ENCODE results near the gene TRAM2.

The TRAM2 gene

DNA sequence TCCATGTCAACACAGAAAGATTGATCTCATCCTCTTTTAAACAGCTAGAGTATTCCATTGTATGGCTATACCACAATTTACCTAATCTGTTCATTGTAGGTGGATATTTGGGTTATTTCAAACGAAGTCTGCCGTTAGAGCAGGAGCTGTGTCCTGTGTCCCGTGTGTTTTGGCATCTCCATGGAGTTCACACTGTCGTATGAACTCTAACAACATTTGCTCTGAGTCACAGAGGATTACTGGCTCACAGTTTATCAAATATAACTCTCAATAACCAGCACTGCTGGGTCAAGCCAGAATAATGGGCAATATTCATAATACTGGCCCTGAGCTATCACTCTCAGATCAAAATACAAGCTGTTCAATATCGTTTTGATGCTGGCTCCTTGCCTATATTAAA is 16.4 kb downstream of the TRAM2 start:
- H3K4ac ChIP-seq (ENCODE audit: low read depth, low read length), result no peak overlapping the region
- no peaks in the 10 kb centered on the region for H3K36me3 ChIP-seq (ENCODE audit: control insufficient read depth in 1 of 2, insufficient read depth in 2 of 2, low read length in 2 of 2)
- H3K23ac ChIP-seq (ENCODE audit: low read length), result no peak overlapping the region
- peaks cover 5 to 16% of the 10 kb centered on the region in 2 experiments for H3K4me1 ChIP-seq (ENCODE audit: control insufficient read depth in 1 of 2, insufficient read depth in 2 of 2, low read length in 2 of 2)
- H2BK5ac ChIP-seq (ENCODE audit: low read depth, low read length, poor library complexity), result no peak overlapping the region
- H3K27ac ChIP-seq (ENCODE audit: low read depth, low read length), result no peak overlapping the region
- peaks cover 3% of the 10 kb centered on the region for H3K79me1 ChIP-seq (ENCODE audit: low read length)
- H3K79me2 ChIP-seq (ENCODE audit: control insufficient read depth, insufficient read depth, low read length, poor library complexity), result peaks cover 8% of the 10 kb centered on the region
- no peak overlapping the region for H4K8ac ChIP-seq (ENCODE audit: low read depth, low read length)
- no peak overlapping the region for H4K12ac ChIP-seq (ENCODE audit: low read depth, low read length)
- no peaks in the 10 kb centered on the region for H3K9me3 ChIP-seq (ENCODE audit: insufficient read depth, low read depth, low read length)
- H2AFZ ChIP-seq (ENCODE audit: insufficient read depth, low read length, poor library complexity), result no peak overlapping the region
- no peak for DNase-seq
- H3K9ac ChIP-seq (ENCODE audit: low read length), result no peak overlapping the region
- H3K4me2 ChIP-seq (ENCODE audit: low read length), result no peak overlapping the region
- H3K4me3 ChIP-seq (ENCODE audit: low read depth, low read length), result no peak overlapping the region
- H3K27me3 ChIP-seq (ENCODE audit: insufficient read depth, low read length), result no peaks in the 10 kb centered on the region
- no peak overlapping the region for H3K18ac ChIP-seq (ENCODE audit: low read length)
- H3K14ac ChIP-seq (ENCODE audit: low read length), result no peak overlapping the region
- no CpG with 5 or more reads among the region's 5 CpGs for WGBS (ENCODE audit: extremely low coverage, insufficient coverage, insufficient read length)
- no peak overlapping the region for H4K91ac ChIP-seq (ENCODE audit: low read depth, low read length)
- H2BK120ac ChIP-seq (ENCODE audit: insufficient read depth, low read length, poor library complexity), result no peak overlapping the region
- H2BK12ac ChIP-seq (ENCODE audit: low read length), result no peak overlapping the region
- no peak overlapping the region for H2AK5ac ChIP-seq (ENCODE audit: low read length)

DNA sequence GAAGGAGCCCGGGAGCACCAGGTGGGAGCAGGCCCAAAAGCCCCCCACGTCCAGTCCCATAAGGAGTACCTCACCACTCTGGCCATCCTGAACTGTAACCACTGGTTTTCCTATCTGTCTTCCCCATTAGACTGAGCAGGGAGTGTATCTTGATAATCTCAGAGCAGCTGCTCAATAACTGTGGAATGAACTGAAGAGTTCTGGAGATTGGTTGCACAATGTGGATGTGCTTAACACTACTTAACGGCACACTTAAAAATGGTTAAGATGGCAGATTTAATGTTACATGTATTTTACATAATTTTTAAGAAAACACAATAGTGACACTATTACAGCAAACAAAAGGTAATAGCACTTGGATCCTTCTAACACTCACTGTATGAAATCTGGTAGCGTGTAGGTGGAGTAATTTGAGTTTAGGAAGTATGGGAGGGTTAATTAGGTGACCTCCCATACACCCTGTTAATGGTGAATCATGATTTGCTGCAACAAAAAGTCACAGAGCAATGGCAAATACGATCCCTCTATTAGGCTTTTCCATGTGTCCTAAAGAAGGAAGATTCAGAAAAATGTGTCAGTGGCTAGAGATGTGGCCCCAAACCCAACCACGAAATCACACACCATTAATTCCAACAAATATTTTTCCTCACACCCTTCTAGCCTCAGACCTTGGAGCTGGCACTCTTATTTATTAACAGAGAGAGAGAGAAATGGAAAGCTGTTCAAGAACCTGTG is 18.4 kb downstream of the TRAM2 start:
- Histone ChIP-seq H3K4me2 (ENCODE audit: low read length) (no peak overlapping the region), H3K27me3 (ENCODE audit: insufficient read depth, low read length) (no peaks in the 10 kb centered on the region), H3K79me2 (ENCODE audit: control insufficient read depth, insufficient read depth, low read length, poor library complexity) (no peaks in the 10 kb centered on the region), H3K9me3 (ENCODE audit: insufficient read depth, low read depth, low read length) (no peaks in the 10 kb centered on the region), H2AFZ (ENCODE audit: insufficient read depth, low read length, poor library complexity) (no peak overlapping the region), H3K23ac (ENCODE audit: low read length) (no peak overlapping the region), H4K8ac (ENCODE audit: low read depth, low read length) (no peak overlapping the region), H2BK120ac (ENCODE audit: insufficient read depth, low read length, poor library complexity) (no peak overlapping the region), H2BK5ac (ENCODE audit: low read depth, low read length, poor library complexity) (no peak overlapping the region), H3K4ac (ENCODE audit: low read depth, low read length) (no peak overlapping the region), H3K79me1 (ENCODE audit: low read length) (no peaks in the 10 kb centered on the region), H3K36me3 (ENCODE audit: control insufficient read depth in 1 of 2, insufficient read depth in 2 of 2, low read length in 2 of 2) (no peaks in the 10 kb centered on the region), H2BK12ac (ENCODE audit: low read length) (no peak overlapping the region), H4K12ac (ENCODE audit: low read depth, low read length) (no peak overlapping the region), H3K18ac (ENCODE audit: low read length) (no peak overlapping the region), H3K27ac (ENCODE audit: low read depth, low read length) (no peak overlapping the region), H3K9ac (ENCODE audit: low read length) (no peak overlapping the region), H4K91ac (ENCODE audit: low read depth, low read length) (no peak overlapping the region), H3K14ac (ENCODE audit: low read length) (no peak overlapping the region), H3K4me3 (ENCODE audit: low read depth, low read length) (no peak overlapping the region), H2AK5ac (ENCODE audit: low read length) (no peak overlapping the region), H3K4me1 (ENCODE audit: control insufficient read depth in 1 of 2, insufficient read depth in 2 of 2, low read length in 2 of 2) (peaks cover 5 to 6% of the 10 kb centered on the region in 2 experiments)
- DNase-seq, result peak in 1 of 2 donors; percentile 33
- WGBS (ENCODE audit: extremely low coverage, insufficient coverage, insufficient read length), result no CpG with 5 or more reads among the region's 6 CpGs

DNA sequence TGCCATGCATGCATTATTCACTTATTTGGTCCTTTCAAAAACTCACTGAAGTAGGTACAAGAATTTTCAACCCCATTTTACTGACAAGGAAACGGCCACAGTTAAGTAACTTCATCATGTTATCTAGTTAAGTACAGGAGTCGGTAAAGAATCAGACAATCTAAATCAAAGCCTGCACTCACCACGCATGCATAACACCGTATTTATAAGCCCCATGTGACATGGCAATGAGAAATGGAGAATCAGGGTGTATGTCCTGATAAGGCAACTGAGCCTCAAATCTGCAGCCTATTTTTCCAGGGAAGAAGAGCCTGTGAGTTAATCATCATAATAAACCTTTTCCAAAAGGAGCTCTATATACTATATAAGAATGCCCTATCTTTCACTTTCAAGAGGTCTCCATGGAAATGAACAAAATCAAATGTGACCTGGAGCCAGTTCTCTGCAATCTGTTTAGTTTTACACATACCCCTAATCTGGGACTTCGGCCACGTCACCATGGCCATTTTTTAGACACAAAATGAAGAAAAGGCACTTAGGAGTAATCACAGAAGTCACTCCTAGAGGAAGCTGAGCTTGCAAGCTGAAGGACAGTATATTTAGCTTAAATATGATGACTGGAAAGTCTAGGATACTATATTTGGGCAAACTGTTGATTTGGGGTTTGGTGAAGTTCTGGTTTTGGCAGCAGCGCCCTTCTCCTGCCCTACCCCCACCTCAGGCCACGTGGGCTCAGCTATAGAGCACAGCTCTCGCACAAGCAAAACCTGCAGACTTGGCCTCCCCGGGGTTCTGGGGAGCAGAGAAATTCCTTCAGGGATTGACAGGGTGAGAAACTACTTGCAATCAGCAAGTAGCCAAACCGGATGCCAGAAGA is 19.2 kb downstream of the TRAM2 start:
- Histone ChIP-seq H3K4me2 (ENCODE audit: low read length) (no peak overlapping the region), H3K9me3 (ENCODE audit: insufficient read depth, low read depth, low read length) (no peaks in the 10 kb centered on the region), H3K4me1 (ENCODE audit: control insufficient read depth in 1 of 2, insufficient read depth in 2 of 2, low read length in 2 of 2) (peaks cover 5 to 6% of the 10 kb centered on the region in 2 experiments), H2AFZ (ENCODE audit: insufficient read depth, low read length, poor library complexity) (no peak overlapping the region), H3K18ac (ENCODE audit: low read length) (no peak overlapping the region), H3K23ac (ENCODE audit: low read length) (no peak overlapping the region), H2BK5ac (ENCODE audit: low read depth, low read length, poor library complexity) (no peak overlapping the region), H3K14ac (ENCODE audit: low read length) (no peak overlapping the region), H3K4me3 (ENCODE audit: low read depth, low read length) (no peak overlapping the region), H2AK5ac (ENCODE audit: low read length) (no peak overlapping the region), H4K12ac (ENCODE audit: low read depth, low read length) (no peak overlapping the region), H2BK12ac (ENCODE audit: low read length) (no peak overlapping the region), H3K4ac (ENCODE audit: low read depth, low read length) (no peak overlapping the region), H4K91ac (ENCODE audit: low read depth, low read length) (no peak overlapping the region), H3K9ac (ENCODE audit: low read length) (no peak overlapping the region), H3K79me1 (ENCODE audit: low read length) (no peaks in the 10 kb centered on the region), H3K27me3 (ENCODE audit: insufficient read depth, low read length) (no peaks in the 10 kb centered on the region), H3K79me2 (ENCODE audit: control insufficient read depth, insufficient read depth, low read length, poor library complexity) (no peaks in the 10 kb centered on the region), H3K27ac (ENCODE audit: low read depth, low read length) (no peak overlapping the region), H2BK120ac (ENCODE audit: insufficient read depth, low read length, poor library complexity) (no peak overlapping the region), H4K8ac (ENCODE audit: low read depth, low read length) (no peak overlapping the region), H3K36me3 (ENCODE audit: control insufficient read depth in 1 of 2, insufficient read depth in 2 of 2, low read length in 2 of 2) (no peaks in the 10 kb centered on the region)
- no CpG with 5 or more reads among the region's 11 CpGs for WGBS (ENCODE audit: extremely low coverage, insufficient coverage, insufficient read length)
- no peak for DNase-seq

DNA sequence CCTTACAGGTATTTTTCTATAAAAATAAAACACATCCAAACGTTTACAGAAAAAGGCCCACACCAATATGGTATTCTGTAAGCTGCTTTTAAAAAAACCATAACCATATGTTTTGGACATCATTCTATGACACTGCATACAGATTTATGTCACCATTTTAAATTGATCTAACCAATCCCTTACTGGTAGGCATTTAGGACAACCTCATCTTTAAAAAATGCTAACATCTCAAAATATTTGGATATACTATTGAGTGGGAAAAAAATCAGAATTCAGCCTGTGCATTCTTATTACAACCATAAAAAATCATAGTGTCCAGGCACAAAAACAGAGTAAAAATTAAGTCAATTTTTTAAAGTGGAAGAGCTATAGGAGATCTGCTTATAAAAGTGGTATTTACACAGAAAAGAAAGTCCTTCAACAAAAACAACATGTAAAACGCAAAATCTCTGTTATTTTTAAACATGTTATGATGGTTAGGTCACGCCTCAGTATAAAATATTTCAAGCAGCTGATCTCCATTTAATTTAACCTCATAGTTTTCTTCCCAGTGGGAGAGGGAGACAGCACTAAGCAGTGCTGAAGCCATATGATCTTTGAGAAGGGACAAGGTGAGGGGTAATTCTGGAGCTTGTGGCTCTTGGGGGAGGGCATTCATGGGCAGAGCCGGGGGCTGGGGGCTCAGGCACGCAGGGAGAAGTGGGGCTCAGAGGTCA is 21.2 kb downstream of the TRAM2 start:
- H3K4me1 ChIP-seq (ENCODE audit: control insufficient read depth in 1 of 2, insufficient read depth in 2 of 2, low read length in 2 of 2), result peaks cover 20 to 24% of the 10 kb centered on the region in 2 experiments
- no peak overlapping the region for H4K12ac ChIP-seq (ENCODE audit: low read depth, low read length)
- no peak overlapping the region for H2BK120ac ChIP-seq (ENCODE audit: insufficient read depth, low read length, poor library complexity)
- no peaks in the 10 kb centered on the region for H3K36me3 ChIP-seq (ENCODE audit: control insufficient read depth in 1 of 2, insufficient read depth in 2 of 2, low read length in 2 of 2)
- H3K9me3 ChIP-seq (ENCODE audit: insufficient read depth, low read depth, low read length), result no peaks in the 10 kb centered on the region
- H2AK5ac ChIP-seq (ENCODE audit: low read length), result no peak overlapping the region
- no peak overlapping the region for H3K18ac ChIP-seq (ENCODE audit: low read length)
- no peak overlapping the region for H3K4me3 ChIP-seq (ENCODE audit: low read depth, low read length)
- no CpG with 5 or more reads among the region's 5 CpGs for WGBS (ENCODE audit: extremely low coverage, insufficient coverage, insufficient read length)
- H3K27me3 ChIP-seq (ENCODE audit: insufficient read depth, low read length), result no peaks in the 10 kb centered on the region
- no peak overlapping the region for H3K23ac ChIP-seq (ENCODE audit: low read length)
- no peak overlapping the region for H3K4ac ChIP-seq (ENCODE audit: low read depth, low read length)
- H3K4me2 ChIP-seq (ENCODE audit: low read length), result no peak overlapping the region
- no peak for DNase-seq
- no peak overlapping the region for H4K8ac ChIP-seq (ENCODE audit: low read depth, low read length)
- no peaks in the 10 kb centered on the region for H3K79me1 ChIP-seq (ENCODE audit: low read length)
- H2BK5ac ChIP-seq (ENCODE audit: low read depth, low read length, poor library complexity), result no peak overlapping the region
- H3K27ac ChIP-seq (ENCODE audit: low read depth, low read length), result no peak overlapping the region
- no peak overlapping the region for H2AFZ ChIP-seq (ENCODE audit: insufficient read depth, low read length, poor library complexity)
- no peak overlapping the region for H3K14ac ChIP-seq (ENCODE audit: low read length)
- H3K79me2 ChIP-seq (ENCODE audit: control insufficient read depth, insufficient read depth, low read length, poor library complexity), result peaks cover 1% of the 10 kb centered on the region
- no peak overlapping the region for H4K91ac ChIP-seq (ENCODE audit: low read depth, low read length)
- no peak overlapping the region for H2BK12ac ChIP-seq (ENCODE audit: low read length)
- no peak overlapping the region for H3K9ac ChIP-seq (ENCODE audit: low read length)

Measured in trophoblast cell (in vitro differentiated cells and primary cell).